SU-DHL-6 (cell line): ENCODE results near the gene EVI5.

Experiments used
- H2AFZ ChIP-seq: fragments of 200-600 bp; sonication (generic); 2 replicates; pipeline ENCODE4 v1.6.1; 2014; ENCODE audit warnings: low read depth, mild to moderate bottlenecking, moderate library complexity, mixed read lengths, antibody characterized with exemption, low read length; ENCODE audit not compliant: severe bottlenecking
- H3F3A ChIP-seq: fragments of 200-600 bp; shearing (Covaris generic); 2 replicates; pipeline ENCODE4 v1.6.0; 2016; ENCODE audit warnings: antibody characterized with exemption, mild to moderate bottlenecking; ENCODE audit not compliant: insufficient read depth
- H3K27ac ChIP-seq: fragments of 200-600 bp; sonication (generic); 2 replicates; pipeline ENCODE4 v1.5.1; 2016; ENCODE audit warnings: low read depth, mild to moderate bottlenecking, low read length, moderate library complexity, mixed read lengths
- H3K27me3 ChIP-seq: fragments of 200-600 bp; sonication (generic), shearing (Covaris generic); 2 replicates; pipeline ENCODE4 v1.6.0; 2014; ENCODE audit warnings: mild to moderate bottlenecking, low read length
- H3K36me3 ChIP-seq: fragments of 200-600 bp; sonication (generic); 2 replicates; pipeline ENCODE4 v1.6.1; 2014; ENCODE audit warnings: mild to moderate bottlenecking, low read length, mixed read lengths
- H3K4me2 ChIP-seq: fragments of 300-600, 200-600 bp; shearing (Covaris generic), sonication (generic); 2 replicates; pipeline ENCODE4 v1.6.0; 2014; ENCODE audit warnings: low read length, low read depth, mild to moderate bottlenecking; ENCODE audit not compliant: poor library complexity, severe bottlenecking
- H3K4me3 ChIP-seq: fragments of 200-600 bp; sonication (generic); 2 replicates; pipeline ENCODE4 v1.5.1; 2014; ENCODE audit warnings: antibody characterized with exemption, low read length, mild to moderate bottlenecking, mixed read lengths; ENCODE audit not compliant: insufficient read depth, poor library complexity, severe bottlenecking
- H3K79me2 ChIP-seq: fragments of 200-600 bp; sonication (generic); 2 replicates; pipeline ENCODE4 v1.6.1; 2014; ENCODE audit warnings: mild to moderate bottlenecking, low read length, moderate library complexity; ENCODE audit not compliant: insufficient read depth
- H3K9ac ChIP-seq: fragments of 200-600 bp; sonication (generic); 2 replicates; pipeline ENCODE4 v1.7.0; 2014; ENCODE audit warnings: mild to moderate bottlenecking, low read length
- H3K9me2 ChIP-seq: fragments of 200-600 bp; sonication (generic); replicated peaks from 2 replicates; pipeline ENCODE4 v1.6.1; 2014; ENCODE audit warnings: low read length; ENCODE audit not compliant: insufficient read depth
- H3K9me3 ChIP-seq: fragments of 200-600 bp; sonication (generic); 2 replicates; pipeline ENCODE4 v1.6.1; 2014; ENCODE audit warnings: low read length, mixed read lengths; ENCODE audit not compliant: insufficient read depth
- H4K20me1 ChIP-seq: fragments of 200-600 bp; sonication (generic); 2 replicates; pipeline ENCODE4 v1.6.1; 2014; ENCODE audit warnings: low read depth, mild to moderate bottlenecking, antibody characterized with exemption, low read length, moderate library complexity, mixed read lengths
- EZH2phosphoT487 ChIP-seq: fragments of 200-600 bp; sonication (generic), shearing (Covaris generic); conservative IDR thresholded peaks from 2 replicates; pipeline ENCODE4 v1.6.1; 2018; ENCODE audit warnings: mild to moderate bottlenecking, antibody characterized with exemption, low read length, moderate library complexity, mixed read lengths
- TF ChIP-seq, protein P1 (sequence below): fragments of 200-600 bp; sonication (generic); IDR thresholded peaks from one replicate; pipeline ENCODE4 v1.5.1; 2017; ENCODE audit warnings: antibody characterized with exemption, mild to moderate bottlenecking, low read length, moderate library complexity; ENCODE audit not compliant: insufficient read depth, poor library complexity, severe bottlenecking

The EVI5 gene

DNA sequence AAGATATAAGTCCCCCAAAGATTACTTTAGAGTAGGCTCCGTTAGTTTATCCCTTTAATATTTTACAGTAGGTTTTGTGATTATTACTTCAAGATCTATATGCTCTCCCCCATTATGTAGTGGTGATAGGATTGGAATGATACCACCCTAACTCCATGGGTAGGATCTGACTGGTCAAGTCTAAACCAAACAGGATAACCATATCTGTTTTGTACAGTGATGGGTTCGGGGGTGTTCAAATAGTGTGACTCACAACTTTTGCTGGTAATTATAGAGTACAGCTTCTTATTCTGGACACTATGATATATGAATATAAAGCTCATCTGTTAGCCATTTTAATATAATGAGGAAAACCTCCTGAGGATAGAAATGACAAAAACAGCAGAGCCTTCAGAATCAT is 212.4 kb downstream of the EVI5 start:
- no peaks in the 10 kb centered on the region for H3K79me2 ChIP-seq
- H3K9me2 ChIP-seq: no peaks in the 10 kb centered on the region
- H2AFZ ChIP-seq: no peak overlapping the region
- H3K36me3 ChIP-seq: no peaks in the 10 kb centered on the region
- H3K27ac ChIP-seq: no peak overlapping the region
- no peaks in the 10 kb centered on the region for H3F3A ChIP-seq
- no peak for TF ChIP-seq EZH2phosphoT487
- TF ChIP-seq, protein P1, sequence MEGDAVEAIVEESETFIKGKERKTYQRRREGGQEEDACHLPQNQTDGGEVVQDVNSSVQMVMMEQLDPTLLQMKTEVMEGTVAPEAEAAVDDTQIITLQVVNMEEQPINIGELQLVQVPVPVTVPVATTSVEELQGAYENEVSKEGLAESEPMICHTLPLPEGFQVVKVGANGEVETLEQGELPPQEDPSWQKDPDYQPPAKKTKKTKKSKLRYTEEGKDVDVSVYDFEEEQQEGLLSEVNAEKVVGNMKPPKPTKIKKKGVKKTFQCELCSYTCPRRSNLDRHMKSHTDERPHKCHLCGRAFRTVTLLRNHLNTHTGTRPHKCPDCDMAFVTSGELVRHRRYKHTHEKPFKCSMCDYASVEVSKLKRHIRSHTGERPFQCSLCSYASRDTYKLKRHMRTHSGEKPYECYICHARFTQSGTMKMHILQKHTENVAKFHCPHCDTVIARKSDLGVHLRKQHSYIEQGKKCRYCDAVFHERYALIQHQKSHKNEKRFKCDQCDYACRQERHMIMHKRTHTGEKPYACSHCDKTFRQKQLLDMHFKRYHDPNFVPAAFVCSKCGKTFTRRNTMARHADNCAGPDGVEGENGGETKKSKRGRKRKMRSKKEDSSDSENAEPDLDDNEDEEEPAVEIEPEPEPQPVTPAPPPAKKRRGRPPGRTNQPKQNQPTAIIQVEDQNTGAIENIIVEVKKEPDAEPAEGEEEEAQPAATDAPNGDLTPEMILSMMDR: no peak
- no peaks in the 10 kb centered on the region for H4K20me1 ChIP-seq
- H3K4me2 ChIP-seq: no peak overlapping the region
- H3K4me3 ChIP-seq: no peak overlapping the region
- no peaks in the 10 kb centered on the region for H3K27me3 ChIP-seq
- H3K9me3 ChIP-seq: no peaks in the 10 kb centered on the region
- H3K9ac ChIP-seq: no peak overlapping the region

DNA sequence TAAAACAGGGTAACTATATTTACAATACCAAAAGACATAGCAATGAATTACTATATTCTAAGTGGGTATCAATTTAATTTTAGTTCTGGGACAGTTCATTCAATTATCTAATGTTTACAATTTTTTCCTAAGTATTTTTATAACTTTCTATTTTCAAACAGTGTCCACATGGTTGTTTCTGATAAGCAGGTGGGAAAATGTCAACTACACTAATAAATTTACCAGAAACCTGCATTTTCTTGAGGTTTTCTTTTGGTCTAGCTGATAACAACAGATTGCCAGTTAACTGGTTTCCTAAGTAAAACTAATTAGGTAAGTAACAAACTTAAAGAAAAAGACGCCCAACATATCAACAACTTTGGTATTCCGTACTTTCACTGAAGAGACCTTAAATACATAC is 213.3 kb downstream of the EVI5 start:
- Histone ChIP-seq H3K27ac (no peak overlapping the region), H2AFZ (no peak overlapping the region), H3K9ac (no peak overlapping the region), H3K27me3 (no peaks in the 10 kb centered on the region), H3K4me3 (no peak overlapping the region), H3K9me3 (no peaks in the 10 kb centered on the region), H3K9me2 (no peaks in the 10 kb centered on the region), H3K79me2 (no peaks in the 10 kb centered on the region), H4K20me1 (no peaks in the 10 kb centered on the region), H3K4me2 (no peak overlapping the region), H3K36me3 (no peaks in the 10 kb centered on the region), H3F3A (no peaks in the 10 kb centered on the region)
- TF ChIP-seq, protein P1: no peak
- TF ChIP-seq EZH2phosphoT487: no peak

DNA sequence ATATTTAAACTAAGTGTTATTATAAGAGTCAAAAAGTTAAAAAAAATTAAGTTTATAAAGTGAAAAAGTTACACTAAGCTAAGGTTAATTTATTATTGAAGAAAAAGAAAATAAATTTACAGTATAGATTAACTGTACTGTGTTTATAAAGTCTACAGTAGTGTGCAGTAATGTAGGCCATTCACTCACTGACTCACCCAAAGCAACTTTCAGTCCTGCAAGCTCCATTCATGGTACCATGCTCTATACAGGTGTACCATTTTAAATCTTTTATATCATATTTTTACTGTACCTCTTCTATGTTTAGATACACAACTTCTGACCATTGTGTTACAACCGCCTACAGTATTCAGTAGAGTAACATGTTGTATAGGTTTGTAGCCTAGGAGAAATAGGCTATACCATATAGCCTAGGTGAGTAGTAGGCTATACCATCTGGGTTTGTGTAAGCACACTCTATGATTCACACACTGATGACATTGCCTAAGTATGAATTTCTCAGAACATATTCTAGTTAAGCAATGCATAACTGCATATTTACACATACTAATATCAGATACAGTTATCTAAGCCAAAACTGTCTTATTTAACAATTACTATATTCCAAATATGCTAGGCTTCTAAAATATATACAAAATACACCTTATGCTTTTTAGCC is 217.6 kb downstream of the EVI5 start:
- Histone ChIP-seq H3K36me3 (no peaks in the 10 kb centered on the region), H4K20me1 (no peaks in the 10 kb centered on the region), H3K9me3 (no peaks in the 10 kb centered on the region), H3K4me3 (no peak overlapping the region), H3K27me3 (no peaks in the 10 kb centered on the region), H3K27ac (no peak overlapping the region), H3K4me2 (no peak overlapping the region), H3K9me2 (no peaks in the 10 kb centered on the region), H3F3A (no peaks in the 10 kb centered on the region), H3K79me2 (no peaks in the 10 kb centered on the region), H3K9ac (no peak overlapping the region), H2AFZ (no peak overlapping the region)
- TF ChIP-seq EZH2phosphoT487: no peak
- TF ChIP-seq, protein P1: no peak
